ENCODE data around the gene SCAPER. TPM values are rescaled to one million over a fixed set of nuclear protein-coding genes. Genes with fewer than 3 reads are reported as not detected.

The SCAPER gene
- total RNA-seq, 1 experiment from 2014 or later: 7.4 TPM

DNA sequence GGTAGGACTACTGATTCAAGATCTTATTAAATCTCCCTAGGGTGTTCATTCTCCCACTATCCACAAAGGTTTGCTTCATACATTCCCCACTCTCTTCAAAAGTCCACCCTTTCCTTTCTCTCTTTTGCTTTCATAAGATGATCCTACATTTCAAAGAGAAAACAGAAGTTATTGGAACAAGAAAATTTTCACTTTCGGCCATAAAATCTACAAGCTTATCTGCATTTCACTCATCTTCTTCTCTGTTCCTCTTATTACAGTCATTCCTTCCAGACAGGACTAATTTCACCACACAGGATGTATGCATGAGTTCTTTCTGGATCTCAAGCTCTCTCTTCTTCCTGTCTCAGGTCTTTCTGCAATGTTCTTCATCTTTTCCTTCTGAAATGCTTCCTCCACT, 329.9 kb downstream of the SCAPER start:
- no peak overlapping the region for H3K4me3 Mint-ChIP-seq
- Histone ChIP-seq H3K27ac (ENCODE audit: insufficient read length, low read depth, low read length) (no peak overlapping the region), H3T11ph (ENCODE audit: low read length) (no peak overlapping the region), H4K20me1 (ENCODE audit: control insufficient read depth, insufficient read depth, insufficient read length) (peaks cover 2% of the 10 kb centered on the region), H3K9ac (ENCODE audit: extremely low read depth, insufficient read length, low read length) (no peak overlapping the region), H2BK12ac (ENCODE audit: insufficient read length, low read depth, low read length) (no peak overlapping the region), H4K91ac (ENCODE audit: insufficient read length, low read depth, low read length) (no peak overlapping the region), H3K4me2 (ENCODE audit: insufficient read depth, insufficient read length, low read length) (no peak overlapping the region), H3K4me1 (ENCODE audit: insufficient read depth, low read length) (no peaks in the 10 kb centered on the region), H3K79me1 (ENCODE audit: insufficient read depth, low read depth, low read length, poor library complexity, severe bottlenecking) (no peaks in the 10 kb centered on the region), H3K9me3 (ENCODE audit: control insufficient read depth, low read depth, low read length) (no peaks in the 10 kb centered on the region), H3K79me2 (ENCODE audit: insufficient read depth, low read length) (no peaks in the 10 kb centered on the region), H3K14ac (ENCODE audit: insufficient read depth, low read length) (no peak overlapping the region), H3K27me3 (ENCODE audit: insufficient read depth, low read length) (no peaks in the 10 kb centered on the region), H3K23me2 (ENCODE audit: insufficient read length, low read depth, low read length, poor library complexity, severe bottlenecking) (no peaks in the 10 kb centered on the region), H2BK15ac (ENCODE audit: low read depth, low read length) (no peak overlapping the region), H3K18ac (ENCODE audit: insufficient read length, low read depth, low read length) (no peak overlapping the region), H3K23ac (ENCODE audit: insufficient read length, low read depth, low read length) (no peak overlapping the region), H2AFZ (ENCODE audit: low read length) (no peak overlapping the region), H2AK5ac (ENCODE audit: insufficient read length, low read length) (no peak overlapping the region), H2BK5ac (ENCODE audit: insufficient read length, low read length) (no peak overlapping the region), H2BK20ac (ENCODE audit: low read depth, low read length, poor library complexity, severe bottlenecking) (no peak overlapping the region), H3K56ac (ENCODE audit: insufficient read length, low read depth, low read length) (no peak overlapping the region), H4K8ac (replicated peaks; ENCODE audit: insufficient read length, low read depth, low read length) (no peak overlapping the region), H2BK120ac (ENCODE audit: low read depth, low read length, poor library complexity, severe bottlenecking) (no peak overlapping the region), H3K4ac (ENCODE audit: low read depth, low read length) (no peak overlapping the region), H4K5ac (ENCODE audit: insufficient read length, low read depth, low read length) (no peak overlapping the region)
- no peak overlapping the region for H3K27ac Mint-ChIP-seq
- TF ChIP-seq, protein P1, sequence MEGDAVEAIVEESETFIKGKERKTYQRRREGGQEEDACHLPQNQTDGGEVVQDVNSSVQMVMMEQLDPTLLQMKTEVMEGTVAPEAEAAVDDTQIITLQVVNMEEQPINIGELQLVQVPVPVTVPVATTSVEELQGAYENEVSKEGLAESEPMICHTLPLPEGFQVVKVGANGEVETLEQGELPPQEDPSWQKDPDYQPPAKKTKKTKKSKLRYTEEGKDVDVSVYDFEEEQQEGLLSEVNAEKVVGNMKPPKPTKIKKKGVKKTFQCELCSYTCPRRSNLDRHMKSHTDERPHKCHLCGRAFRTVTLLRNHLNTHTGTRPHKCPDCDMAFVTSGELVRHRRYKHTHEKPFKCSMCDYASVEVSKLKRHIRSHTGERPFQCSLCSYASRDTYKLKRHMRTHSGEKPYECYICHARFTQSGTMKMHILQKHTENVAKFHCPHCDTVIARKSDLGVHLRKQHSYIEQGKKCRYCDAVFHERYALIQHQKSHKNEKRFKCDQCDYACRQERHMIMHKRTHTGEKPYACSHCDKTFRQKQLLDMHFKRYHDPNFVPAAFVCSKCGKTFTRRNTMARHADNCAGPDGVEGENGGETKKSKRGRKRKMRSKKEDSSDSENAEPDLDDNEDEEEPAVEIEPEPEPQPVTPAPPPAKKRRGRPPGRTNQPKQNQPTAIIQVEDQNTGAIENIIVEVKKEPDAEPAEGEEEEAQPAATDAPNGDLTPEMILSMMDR (conservative IDR thresholded peaks at IDR 0.05): no peak
- H3K27me3 Mint-ChIP-seq (ENCODE audit: low read depth): no peaks in the 10 kb centered on the region
- no CpG with 5 or more reads among the region's 1 CpG for WGBS (ENCODE audit: extremely low coverage, insufficient read length, low lambda C conversion rate)
- peaks cover 0 to 6% (median 4%) of the 10 kb centered on the region in 3 experiments; a peak in 4 of 7 replicates for H3K36me3 Mint-ChIP-seq (ENCODE audit: insufficient read depth in 1 of 3, low read depth in 3 of 3)
- DNase-seq: no peak
- H3K4me1 Mint-ChIP-seq: peaks cover 4 to 8% of the 10 kb centered on the region in 2 experiments; a peak in 3 of 4 replicates
- peaks cover 0 to under 1% of the 10 kb centered on the region in 2 experiments; a peak in 1 of 5 replicates for H3K9me3 Mint-ChIP-seq

Measured in H9 (cell line).